ENCODE measurements around the gene MNAT1.

MNAT1 gene

DNA sequence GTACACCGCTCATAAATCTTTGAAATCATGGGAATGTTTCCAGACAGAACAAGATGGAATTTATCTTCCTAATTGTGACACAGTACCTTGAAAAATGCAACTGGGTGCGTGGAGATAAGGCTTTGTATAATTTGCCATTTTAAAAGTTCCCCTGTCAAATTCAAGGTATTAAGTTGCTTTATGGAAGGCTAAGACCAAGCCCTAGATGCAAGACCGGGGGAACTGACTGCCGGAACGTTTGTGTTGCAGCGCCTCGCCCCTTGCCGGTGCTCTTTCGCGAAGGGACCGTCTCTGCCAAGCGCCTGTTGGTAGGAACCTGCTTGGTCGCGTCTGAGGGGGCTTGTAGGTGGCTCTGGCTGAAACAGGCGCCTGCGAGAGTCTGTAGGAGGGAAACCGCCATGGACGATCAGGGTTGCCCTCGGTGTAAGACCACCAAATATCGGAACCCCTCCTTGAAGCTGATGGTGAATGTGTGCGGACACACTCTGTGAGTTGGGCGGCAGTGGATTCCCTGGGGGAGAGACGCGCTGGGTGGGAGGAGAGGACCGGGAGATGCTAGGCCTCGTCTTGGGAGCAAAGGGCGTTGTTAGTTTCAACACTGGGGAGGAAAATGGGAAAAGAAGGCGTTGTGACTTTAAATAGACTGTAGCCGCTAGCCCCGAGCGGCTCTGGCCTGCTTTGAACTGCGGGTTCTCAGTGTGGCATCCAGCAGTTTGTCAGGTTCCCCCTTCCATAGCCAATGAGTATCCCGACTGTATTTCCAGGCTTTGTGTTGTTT lies at the start of gene MNAT1 (continued):
- TF ChIP-seq, protein P1, sequence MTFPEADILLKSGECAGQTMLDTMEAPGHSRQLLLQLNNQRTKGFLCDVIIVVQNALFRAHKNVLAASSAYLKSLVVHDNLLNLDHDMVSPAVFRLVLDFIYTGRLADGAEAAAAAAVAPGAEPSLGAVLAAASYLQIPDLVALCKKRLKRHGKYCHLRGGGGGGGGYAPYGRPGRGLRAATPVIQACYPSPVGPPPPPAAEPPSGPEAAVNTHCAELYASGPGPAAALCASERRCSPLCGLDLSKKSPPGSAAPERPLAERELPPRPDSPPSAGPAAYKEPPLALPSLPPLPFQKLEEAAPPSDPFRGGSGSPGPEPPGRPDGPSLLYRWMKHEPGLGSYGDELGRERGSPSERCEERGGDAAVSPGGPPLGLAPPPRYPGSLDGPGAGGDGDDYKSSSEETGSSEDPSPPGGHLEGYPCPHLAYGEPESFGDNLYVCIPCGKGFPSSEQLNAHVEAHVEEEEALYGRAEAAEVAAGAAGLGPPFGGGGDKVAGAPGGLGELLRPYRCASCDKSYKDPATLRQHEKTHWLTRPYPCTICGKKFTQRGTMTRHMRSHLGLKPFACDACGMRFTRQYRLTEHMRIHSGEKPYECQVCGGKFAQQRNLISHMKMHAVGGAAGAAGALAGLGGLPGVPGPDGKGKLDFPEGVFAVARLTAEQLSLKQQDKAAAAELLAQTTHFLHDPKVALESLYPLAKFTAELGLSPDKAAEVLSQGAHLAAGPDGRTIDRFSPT (tag by site-specific recombination; IDR thresholded peaks at IDR 0.05): peak; percentile 92
- TF ChIP-seq, protein P2, sequence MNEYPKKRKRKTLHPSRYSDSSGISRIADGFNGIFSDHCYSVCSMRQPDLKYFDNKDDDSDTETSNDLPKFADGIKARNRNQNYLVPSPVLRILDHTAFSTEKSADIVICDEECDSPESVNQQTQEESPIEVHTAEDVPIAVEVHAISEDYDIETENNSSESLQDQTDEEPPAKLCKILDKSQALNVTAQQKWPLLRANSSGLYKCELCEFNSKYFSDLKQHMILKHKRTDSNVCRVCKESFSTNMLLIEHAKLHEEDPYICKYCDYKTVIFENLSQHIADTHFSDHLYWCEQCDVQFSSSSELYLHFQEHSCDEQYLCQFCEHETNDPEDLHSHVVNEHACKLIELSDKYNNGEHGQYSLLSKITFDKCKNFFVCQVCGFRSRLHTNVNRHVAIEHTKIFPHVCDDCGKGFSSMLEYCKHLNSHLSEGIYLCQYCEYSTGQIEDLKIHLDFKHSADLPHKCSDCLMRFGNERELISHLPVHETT (tag by site-specific recombination; IDR thresholded peaks at IDR 0.05): peak; percentile 82
- TF ChIP-seq, protein P3, sequence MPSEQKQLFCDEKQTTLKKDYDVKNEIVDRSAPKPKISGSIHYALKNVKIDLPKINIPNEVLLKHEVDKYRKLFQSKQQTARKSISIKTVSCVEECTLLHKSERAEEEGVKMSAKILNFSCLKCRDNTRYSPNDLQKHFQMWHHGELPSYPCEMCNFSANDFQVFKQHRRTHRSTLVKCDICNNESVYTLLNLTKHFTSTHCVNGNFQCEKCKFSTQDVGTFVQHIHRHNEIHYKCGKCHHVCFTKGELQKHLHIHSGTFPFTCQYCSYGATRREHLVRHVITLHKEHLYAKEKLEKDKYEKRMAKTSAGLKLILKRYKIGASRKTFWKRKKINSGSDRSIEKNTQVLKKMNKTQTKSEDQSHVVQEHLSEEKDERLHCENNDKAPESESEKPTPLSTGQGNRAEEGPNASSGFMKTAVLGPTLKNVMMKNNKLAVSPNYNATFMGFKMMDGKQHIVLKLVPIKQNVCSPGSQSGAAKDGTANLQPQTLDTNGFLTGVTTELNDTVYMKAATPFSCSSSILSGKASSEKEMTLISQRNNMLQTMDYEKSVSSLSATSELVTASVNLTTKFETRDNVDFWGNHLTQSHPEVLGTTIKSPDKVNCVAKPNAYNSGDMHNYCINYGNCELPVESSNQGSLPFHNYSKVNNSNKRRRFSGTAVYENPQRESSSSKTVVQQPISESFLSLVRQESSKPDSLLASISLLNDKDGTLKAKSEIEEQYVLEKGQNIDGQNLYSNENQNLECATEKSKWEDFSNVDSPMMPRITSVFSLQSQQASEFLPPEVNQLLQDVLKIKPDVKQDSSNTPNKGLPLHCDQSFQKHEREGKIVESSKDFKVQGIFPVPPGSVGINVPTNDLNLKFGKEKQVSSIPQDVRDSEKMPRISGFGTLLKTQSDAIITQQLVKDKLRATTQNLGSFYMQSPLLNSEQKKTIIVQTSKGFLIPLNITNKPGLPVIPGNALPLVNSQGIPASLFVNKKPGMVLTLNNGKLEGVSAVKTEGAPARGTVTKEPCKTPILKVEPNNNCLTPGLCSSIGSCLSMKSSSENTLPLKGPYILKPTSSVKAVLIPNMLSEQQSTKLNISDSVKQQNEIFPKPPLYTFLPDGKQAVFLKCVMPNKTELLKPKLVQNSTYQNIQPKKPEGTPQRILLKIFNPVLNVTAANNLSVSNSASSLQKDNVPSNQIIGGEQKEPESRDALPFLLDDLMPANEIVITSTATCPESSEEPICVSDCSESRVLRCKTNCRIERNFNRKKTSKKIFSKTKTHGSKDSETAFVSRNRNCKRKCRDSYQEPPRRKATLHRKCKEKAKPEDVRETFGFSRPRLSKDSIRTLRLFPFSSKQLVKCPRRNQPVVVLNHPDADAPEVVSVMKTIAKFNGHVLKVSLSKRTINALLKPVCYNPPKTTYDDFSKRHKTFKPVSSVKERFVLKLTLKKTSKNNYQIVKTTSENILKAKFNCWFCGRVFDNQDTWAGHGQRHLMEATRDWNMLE (tag by site-specific recombination; conservative IDR thresholded peaks at IDR 0.05; ENCODE audit: low read depth): peak; percentile 48; the same call in 1 of the 2 replicates
- TF ChIP-seq ZNF174 (tag by site-specific recombination; IDR thresholded peaks at IDR 0.05) (no peak), ZNF2 (tag by site-specific recombination; IDR thresholded peaks at IDR 0.05) (peak; percentile 71; the same call in 1 of the 2 replicates), ZXDB (tag by site-specific recombination; IDR thresholded peaks at IDR 0.05) (peak; percentile 89), ZNF768 (tag by site-specific recombination; IDR thresholded peaks at IDR 0.05) (no peak), KLF7 (tag by site-specific recombination; IDR thresholded peaks at IDR 0.05; ENCODE audit: borderline replicate concordance) (peak; percentile 14; the same call in 1 of the 2 replicates), ZNF214 (tag by site-specific recombination; IDR thresholded peaks at IDR 0.05; ENCODE audit: borderline replicate concordance) (no peak), ZNF324 (tag by site-specific recombination; IDR thresholded peaks at IDR 0.05) (peak; percentile 89), ZNF561 (tag by site-specific recombination; IDR thresholded peaks at IDR 0.05; ENCODE audit: borderline replicate concordance) (peak; percentile 89), ZFHX2 (tag by site-specific recombination; conservative IDR thresholded peaks at IDR 0.05) (peak; percentile 69), ZIC2 (tag by site-specific recombination; IDR thresholded peaks at IDR 0.05) (0 out of 2 replicates have a peak, but pooled peaks have one; percentile 21), WT1 (tag by site-specific recombination; IDR thresholded peaks at IDR 0.05) (no peak), ZNF341 (tag by site-specific recombination; IDR thresholded peaks at IDR 0.05; ENCODE audit: low read depth) (no peak), ZNF776 (tag by site-specific recombination; IDR thresholded peaks at IDR 0.05; ENCODE audit: borderline replicate concordance) (no peak), EGR2 (tag by site-specific recombination; IDR thresholded peaks at IDR 0.05; ENCODE audit: low read depth) (peak; percentile 76), SP2 (tag by site-specific recombination; IDR thresholded peaks at IDR 0.05) (peak; percentile 22; the same call in 1 of the 2 replicates), SP3 (tag by site-specific recombination; IDR thresholded peaks at IDR 0.05) (no peak; the same call in 1 of the 2 replicates), ZNF354C (tag by site-specific recombination; IDR thresholded peaks at IDR 0.05; ENCODE audit: borderline replicate concordance, low read depth) (no peak), ZNF391 (tag by site-specific recombination; IDR thresholded peaks at IDR 0.05; ENCODE audit: borderline replicate concordance, low read depth) (peak; percentile 74; the same call in 1 of the 2 replicates), ZNF629 (tag by site-specific recombination; IDR thresholded peaks at IDR 0.05) (peak; percentile 51), RBAK (tag by site-specific recombination; IDR thresholded peaks at IDR 0.05) (no peak), ZNF747 (tag by site-specific recombination; IDR thresholded peaks at IDR 0.05) (no peak), GLIS2 (tag by site-specific recombination; IDR thresholded peaks at IDR 0.05) (peak; percentile 70), ZNF16 (tag by site-specific recombination; IDR thresholded peaks at IDR 0.05; ENCODE audit: low read depth) (no peak)
- TF ChIP-seq, protein P4, sequence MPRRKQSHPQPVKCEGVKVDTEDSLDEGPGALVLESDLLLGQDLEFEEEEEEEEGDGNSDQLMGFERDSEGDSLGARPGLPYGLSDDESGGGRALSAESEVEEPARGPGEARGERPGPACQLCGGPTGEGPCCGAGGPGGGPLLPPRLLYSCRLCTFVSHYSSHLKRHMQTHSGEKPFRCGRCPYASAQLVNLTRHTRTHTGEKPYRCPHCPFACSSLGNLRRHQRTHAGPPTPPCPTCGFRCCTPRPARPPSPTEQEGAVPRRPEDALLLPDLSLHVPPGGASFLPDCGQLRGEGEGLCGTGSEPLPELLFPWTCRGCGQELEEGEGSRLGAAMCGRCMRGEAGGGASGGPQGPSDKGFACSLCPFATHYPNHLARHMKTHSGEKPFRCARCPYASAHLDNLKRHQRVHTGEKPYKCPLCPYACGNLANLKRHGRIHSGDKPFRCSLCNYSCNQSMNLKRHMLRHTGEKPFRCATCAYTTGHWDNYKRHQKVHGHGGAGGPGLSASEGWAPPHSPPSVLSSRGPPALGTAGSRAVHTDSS (tag by site-specific recombination; IDR thresholded peaks at IDR 0.05): 0 out of 2 replicates have a peak, but pooled peaks have one; percentile 19
- TF ChIP-seq, protein P5, sequence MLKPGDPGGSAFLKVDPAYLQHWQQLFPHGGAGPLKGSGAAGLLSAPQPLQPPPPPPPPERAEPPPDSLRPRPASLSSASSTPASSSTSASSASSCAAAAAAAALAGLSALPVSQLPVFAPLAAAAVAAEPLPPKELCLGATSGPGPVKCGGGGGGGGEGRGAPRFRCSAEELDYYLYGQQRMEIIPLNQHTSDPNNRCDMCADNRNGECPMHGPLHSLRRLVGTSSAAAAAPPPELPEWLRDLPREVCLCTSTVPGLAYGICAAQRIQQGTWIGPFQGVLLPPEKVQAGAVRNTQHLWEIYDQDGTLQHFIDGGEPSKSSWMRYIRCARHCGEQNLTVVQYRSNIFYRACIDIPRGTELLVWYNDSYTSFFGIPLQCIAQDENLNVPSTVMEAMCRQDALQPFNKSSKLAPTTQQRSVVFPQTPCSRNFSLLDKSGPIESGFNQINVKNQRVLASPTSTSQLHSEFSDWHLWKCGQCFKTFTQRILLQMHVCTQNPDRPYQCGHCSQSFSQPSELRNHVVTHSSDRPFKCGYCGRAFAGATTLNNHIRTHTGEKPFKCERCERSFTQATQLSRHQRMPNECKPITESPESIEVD (tag by site-specific recombination; IDR thresholded peaks at IDR 0.05): peak; percentile 55

Measured in HEK293 (cell line).